ENCODE data around the gene PRPF40B.

PRPF40B gene

GRCh38 chr12:49645146-49646039, 22.0 kb downstream of the PRPF40B start:
- Histone ChIP-seq H3K4me1 (ENCODE audit: control insufficient read depth, low read length) (peaks cover 14% of the 10 kb centered on the region), H4K20me1 (ENCODE audit: control insufficient read depth, insufficient read depth, low read depth, low read length) (no peaks in the 10 kb centered on the region), H3K9me3 (ENCODE audit: control insufficient read depth, insufficient read depth, low read length) (no peaks in the 10 kb centered on the region), H3K36me3 (ENCODE audit: control insufficient read depth, low read length) (peaks cover 17% of the 10 kb centered on the region), H3K9me2 (replicated peaks; ENCODE audit: control insufficient read depth, low read length) (no peaks in the 10 kb centered on the region), H3K4me3 (ENCODE audit: low read length) (no peak overlapping the region), H3K27ac (ENCODE audit: low read depth, low read length) (no peak overlapping the region), H3F3A (ENCODE audit: control insufficient read depth, insufficient read depth) (no peaks in the 10 kb centered on the region), H3K4me2 (ENCODE audit: low read length) (no peak overlapping the region), H3K27me3 (ENCODE audit: control insufficient read depth, low read length) (no peaks in the 10 kb centered on the region), H3K79me2 (ENCODE audit: control insufficient read depth, low read length) (no peaks in the 10 kb centered on the region)
- TF ChIP-seq EZH2phosphoT487 (IDR thresholded peaks at IDR 0.05; ENCODE audit: borderline replicate concordance, low read length) (no peak), CTCF (IDR thresholded peaks at IDR 0.05; ENCODE audit: low read depth, low read length, poor library complexity, severe bottlenecking) (no peak)

GRCh38 chr12:49646331-49646830, 23.0 kb downstream of the PRPF40B start:
- no peak for TF ChIP-seq CTCF (IDR thresholded peaks at IDR 0.05; ENCODE audit: low read depth, low read length, poor library complexity, severe bottlenecking)
- no peak for TF ChIP-seq EZH2phosphoT487 (IDR thresholded peaks at IDR 0.05; ENCODE audit: borderline replicate concordance, low read length)
- Histone ChIP-seq H3K27me3 (ENCODE audit: control insufficient read depth, low read length) (no peaks in the 10 kb centered on the region), H3K4me1 (ENCODE audit: control insufficient read depth, low read length) (peaks cover 14% of the 10 kb centered on the region), H4K20me1 (ENCODE audit: control insufficient read depth, insufficient read depth, low read depth, low read length) (no peaks in the 10 kb centered on the region), H3K27ac (ENCODE audit: low read depth, low read length) (no peak overlapping the region), H3K79me2 (ENCODE audit: control insufficient read depth, low read length) (no peaks in the 10 kb centered on the region), H3K9me2 (replicated peaks; ENCODE audit: control insufficient read depth, low read length) (no peaks in the 10 kb centered on the region), H3K36me3 (ENCODE audit: control insufficient read depth, low read length) (peaks cover 17% of the 10 kb centered on the region), H3K9me3 (ENCODE audit: control insufficient read depth, insufficient read depth, low read length) (no peaks in the 10 kb centered on the region), H3F3A (ENCODE audit: control insufficient read depth, insufficient read depth) (no peaks in the 10 kb centered on the region), H3K4me3 (ENCODE audit: low read length) (no peak overlapping the region), H3K4me2 (ENCODE audit: low read length) (no peak overlapping the region)

- Histone ChIP-seq H3K4me1 (ENCODE audit: control insufficient read depth, low read length) (peaks cover 14% of the 10 kb centered on the region), H3K27ac (ENCODE audit: low read depth, low read length) (no peak overlapping the region), H4K20me1 (ENCODE audit: control insufficient read depth, insufficient read depth, low read depth, low read length) (no peaks in the 10 kb centered on the region), H3K9me2 (replicated peaks; ENCODE audit: control insufficient read depth, low read length) (no peaks in the 10 kb centered on the region), H3K36me3 (ENCODE audit: control insufficient read depth, low read length) (peaks cover 17% of the 10 kb centered on the region), H3F3A (ENCODE audit: control insufficient read depth, insufficient read depth) (no peaks in the 10 kb centered on the region), H3K27me3 (ENCODE audit: control insufficient read depth, low read length) (no peaks in the 10 kb centered on the region), H3K4me3 (ENCODE audit: low read length) (no peak overlapping the region), H3K79me2 (ENCODE audit: control insufficient read depth, low read length) (no peaks in the 10 kb centered on the region), H3K9me3 (ENCODE audit: control insufficient read depth, insufficient read depth, low read length) (no peaks in the 10 kb centered on the region), H3K4me2 (ENCODE audit: low read length) (no peak overlapping the region)
- no peak for TF ChIP-seq EZH2phosphoT487 (IDR thresholded peaks at IDR 0.05; ENCODE audit: borderline replicate concordance, low read length)
- TF ChIP-seq CTCF (IDR thresholded peaks at IDR 0.05; ENCODE audit: low read depth, low read length, poor library complexity, severe bottlenecking) = no peak
These were observed 23.7 kb downstream of the PRPF40B start for GRCh38 chr12:49646871-49647654.
